ENCODE results near the gene GLT1D1. TPM values are rescaled to one million over a fixed set of nuclear protein-coding genes. Genes with fewer than 3 reads are reported as not detected.

Gene GLT1D1
- total RNA-seq, 1 donor from 2014 or later: 5.4 TPM

- H3K9me3 ChIP-seq (ENCODE audit: low read depth): no peaks in the 10 kb centered on the region
- Mint-ChIP-seq H3K4me3 (no peak overlapping the region), H3K27ac (no peak overlapping the region), H3K9me3 (no peaks in the 10 kb centered on the region), H3K27me3 (ENCODE audit: insufficient read depth, low read depth) (no peaks in the 10 kb centered on the region), H3K36me3 (no peaks in the 10 kb centered on the region), H3K4me1 (no peaks in the 10 kb centered on the region)
- no peak overlapping the region for H2AFZ ChIP-seq (replicated peaks)
- no peaks in the 10 kb centered on the region for H3K79me2 ChIP-seq (ENCODE audit: low read depth)
- TF ChIP-seq, protein P1, sequence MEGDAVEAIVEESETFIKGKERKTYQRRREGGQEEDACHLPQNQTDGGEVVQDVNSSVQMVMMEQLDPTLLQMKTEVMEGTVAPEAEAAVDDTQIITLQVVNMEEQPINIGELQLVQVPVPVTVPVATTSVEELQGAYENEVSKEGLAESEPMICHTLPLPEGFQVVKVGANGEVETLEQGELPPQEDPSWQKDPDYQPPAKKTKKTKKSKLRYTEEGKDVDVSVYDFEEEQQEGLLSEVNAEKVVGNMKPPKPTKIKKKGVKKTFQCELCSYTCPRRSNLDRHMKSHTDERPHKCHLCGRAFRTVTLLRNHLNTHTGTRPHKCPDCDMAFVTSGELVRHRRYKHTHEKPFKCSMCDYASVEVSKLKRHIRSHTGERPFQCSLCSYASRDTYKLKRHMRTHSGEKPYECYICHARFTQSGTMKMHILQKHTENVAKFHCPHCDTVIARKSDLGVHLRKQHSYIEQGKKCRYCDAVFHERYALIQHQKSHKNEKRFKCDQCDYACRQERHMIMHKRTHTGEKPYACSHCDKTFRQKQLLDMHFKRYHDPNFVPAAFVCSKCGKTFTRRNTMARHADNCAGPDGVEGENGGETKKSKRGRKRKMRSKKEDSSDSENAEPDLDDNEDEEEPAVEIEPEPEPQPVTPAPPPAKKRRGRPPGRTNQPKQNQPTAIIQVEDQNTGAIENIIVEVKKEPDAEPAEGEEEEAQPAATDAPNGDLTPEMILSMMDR (IDR thresholded peaks at IDR 0.05): no peak
- no peak for TF ChIP-seq EZH2phosphoT487 (IDR thresholded peaks at IDR 0.05)
- TF ChIP-seq EZH2 (IDR thresholded peaks at IDR 0.05): no peak
- H3K27ac ChIP-seq: no peak overlapping the region
- H3F3A ChIP-seq (ENCODE audit: low read depth): no peaks in the 10 kb centered on the region
- no peak for DNase-seq (ENCODE audit: low spot score)
- H3K9ac ChIP-seq: no peak overlapping the region
- H3K4me3 ChIP-seq: no peak overlapping the region
- H3K27me3 ChIP-seq: no peaks in the 10 kb centered on the region
- H3K4me1 ChIP-seq: no peaks in the 10 kb centered on the region
- H4K20me1 ChIP-seq (ENCODE audit: low read depth): no peaks in the 10 kb centered on the region
- H3K4me2 ChIP-seq: no peak overlapping the region
- no peaks in the 10 kb centered on the region for H3K36me3 ChIP-seq
Observed at GRCh38 chr12:128920468-128920867, 67.2 kb downstream of the GLT1D1 start.

DNA sequence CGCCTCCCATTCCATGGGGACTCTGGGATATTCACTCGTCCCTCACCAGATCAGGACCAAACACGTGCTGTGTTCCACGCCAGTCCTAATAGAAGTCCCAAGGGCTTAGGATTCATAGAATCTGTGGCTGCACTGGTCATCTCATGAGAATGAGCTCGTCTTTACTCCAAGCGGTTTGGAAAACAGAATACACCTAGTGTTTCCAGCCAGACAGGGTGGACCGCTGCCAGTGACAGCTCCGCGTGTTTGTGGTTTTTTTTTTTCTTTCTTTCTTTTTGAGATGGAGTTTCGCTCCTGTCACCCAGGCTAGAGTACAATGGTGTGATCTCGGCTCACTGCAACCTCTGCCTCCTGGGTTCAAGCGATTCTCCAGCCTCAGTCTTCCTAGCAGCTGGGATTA, 75.1 kb downstream of the GLT1D1 start:
- TF ChIP-seq, protein P1 (IDR thresholded peaks at IDR 0.05): no peak
- no peak for TF ChIP-seq EZH2 (IDR thresholded peaks at IDR 0.05)
- no peak for TF ChIP-seq EZH2phosphoT487 (IDR thresholded peaks at IDR 0.05)
- no peaks in the 10 kb centered on the region for H4K20me1 ChIP-seq (ENCODE audit: low read depth)
- Mint-ChIP-seq H3K27me3 (ENCODE audit: insufficient read depth, low read depth) (peaks cover 3% of the 10 kb centered on the region), H3K9me3 (no peaks in the 10 kb centered on the region), H3K36me3 (no peaks in the 10 kb centered on the region), H3K4me1 (peaks cover 9% of the 10 kb centered on the region), H3K4me3 (no peak overlapping the region), H3K27ac (no peak overlapping the region)
- no peak overlapping the region for H3K4me3 ChIP-seq
- H3K27me3 ChIP-seq: no peaks in the 10 kb centered on the region
- H2AFZ ChIP-seq (replicated peaks): no peak overlapping the region
- peaks cover 9% of the 10 kb centered on the region for H3K4me1 ChIP-seq
- no peak overlapping the region for H3K4me2 ChIP-seq
- no peak for DNase-seq (ENCODE audit: low spot score)
- H3K79me2 ChIP-seq (ENCODE audit: low read depth): no peaks in the 10 kb centered on the region
- no peaks in the 10 kb centered on the region for H3F3A ChIP-seq (ENCODE audit: low read depth)
- H3K27ac ChIP-seq: no peak overlapping the region
- H3K9me3 ChIP-seq (ENCODE audit: low read depth): no peaks in the 10 kb centered on the region
- no peaks in the 10 kb centered on the region for H3K36me3 ChIP-seq
- no peak overlapping the region for H3K9ac ChIP-seq

DNA sequence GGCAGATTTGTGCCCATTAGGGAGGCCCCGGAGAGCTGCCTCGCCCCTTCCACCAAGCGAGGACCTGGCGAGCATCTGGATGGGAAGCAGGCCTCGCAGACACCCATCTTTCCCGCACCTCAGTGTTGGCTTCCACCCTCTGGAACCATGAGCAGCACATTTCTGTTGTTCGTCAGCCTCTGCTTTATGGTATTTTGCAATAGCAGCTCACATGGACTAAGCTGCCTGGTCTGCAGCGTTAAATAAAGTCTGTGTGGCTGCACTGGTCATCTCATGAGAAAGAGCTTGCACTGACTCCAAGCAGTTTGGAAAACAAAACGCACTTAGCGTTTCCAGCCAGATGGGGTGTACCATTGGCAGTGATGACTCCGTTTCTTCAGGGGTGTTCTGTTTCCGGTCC, 75.8 kb downstream of the GLT1D1 start:
- H3K36me3 ChIP-seq: no peaks in the 10 kb centered on the region
- H4K20me1 ChIP-seq (ENCODE audit: low read depth): no peaks in the 10 kb centered on the region
- TF ChIP-seq, protein P1 (IDR thresholded peaks at IDR 0.05): no peak
- TF ChIP-seq EZH2phosphoT487 (IDR thresholded peaks at IDR 0.05): no peak
- no peak for TF ChIP-seq EZH2 (IDR thresholded peaks at IDR 0.05)
- peaks cover 9% of the 10 kb centered on the region for H3K4me1 ChIP-seq
- Mint-ChIP-seq H3K4me3 (no peak overlapping the region), H3K4me1 (peaks cover 12% of the 10 kb centered on the region), H3K27me3 (ENCODE audit: insufficient read depth, low read depth) (peaks cover 3% of the 10 kb centered on the region), H3K9me3 (no peaks in the 10 kb centered on the region), H3K36me3 (no peaks in the 10 kb centered on the region), H3K27ac (no peak overlapping the region)
- no peak overlapping the region for H3K9ac ChIP-seq
- H3F3A ChIP-seq (ENCODE audit: low read depth): no peaks in the 10 kb centered on the region
- H3K27ac ChIP-seq: no peak overlapping the region
- no peak for DNase-seq (ENCODE audit: low spot score)
- H3K9me3 ChIP-seq (ENCODE audit: low read depth): no peaks in the 10 kb centered on the region
- H3K27me3 ChIP-seq: no peaks in the 10 kb centered on the region
- H3K4me2 ChIP-seq: no peak overlapping the region
- no peaks in the 10 kb centered on the region for H3K79me2 ChIP-seq (ENCODE audit: low read depth)
- no peak overlapping the region for H3K4me3 ChIP-seq
- no peak overlapping the region for H2AFZ ChIP-seq (replicated peaks)
